H9 (cell line): ENCODE measurements around the gene SETBP1. TPM values are rescaled to one million over a fixed set of nuclear protein-coding genes. Genes with fewer than 3 reads are reported as not detected.

Experiments used
- DNase-seq: peaks from one replicate; pipeline ENCODE4 v3.0.0-alpha.2; 2017
- H2AFZ ChIP-seq: one replicate; pipeline ENCODE4 v1.6.1; 2013; ENCODE audit warnings: mild to moderate bottlenecking, low read length, control low read depth, moderate library complexity
- H2AK5ac ChIP-seq: 2 replicates; pipeline ENCODE4 v1.6.1; 2013; ENCODE audit warnings: low read length, control low read depth, mixed read lengths; ENCODE audit not compliant: insufficient read length
- H2BK120ac ChIP-seq: one replicate; pipeline ENCODE4 v1.6.1; 2013; ENCODE audit warnings: low read depth, mild to moderate bottlenecking, low read length, control low read depth, inconsistent platforms; ENCODE audit not compliant: poor library complexity, severe bottlenecking
- H2BK12ac ChIP-seq: 2 replicates; pipeline ENCODE4 v1.6.1; 2013; ENCODE audit warnings: low read length, control low read depth, mixed read lengths, low read depth; ENCODE audit not compliant: insufficient read length
- H2BK15ac ChIP-seq: 2 replicates; pipeline ENCODE4 v1.6.1; 2013; ENCODE audit warnings: low read depth, low read length, control low read depth
- H2BK20ac ChIP-seq: one replicate; pipeline ENCODE4 v1.6.1; 2013; ENCODE audit warnings: low read depth, mild to moderate bottlenecking, low read length, control low read depth, inconsistent platforms; ENCODE audit not compliant: poor library complexity, severe bottlenecking
- H2BK5ac ChIP-seq: 2 replicates; pipeline ENCODE4 v1.6.1; 2013; ENCODE audit warnings: low read length, control low read depth, mixed read lengths; ENCODE audit not compliant: insufficient read length
- H3K14ac ChIP-seq: 2 replicates; pipeline ENCODE4 v1.6.1; 2013; ENCODE audit warnings: low read length, control low read depth; ENCODE audit not compliant: insufficient read depth
- H3K18ac ChIP-seq: 2 replicates; pipeline ENCODE4 v1.6.1; 2013; ENCODE audit warnings: low read depth, mild to moderate bottlenecking, mixed read lengths, low read length, control low read depth; ENCODE audit not compliant: insufficient read length
- H3K23ac ChIP-seq: 2 replicates; pipeline ENCODE4 v1.6.1; 2013; ENCODE audit warnings: low read length, control low read depth, mixed read lengths, low read depth; ENCODE audit not compliant: insufficient read length
- H3K23me2 ChIP-seq: 2 replicates; pipeline ENCODE4 v1.6.1; 2013; ENCODE audit warnings: low read depth, mild to moderate bottlenecking, mixed read lengths, low read length, control low read depth; ENCODE audit not compliant: insufficient read length, poor library complexity, severe bottlenecking
- H3K27ac ChIP-seq: 2 replicates; pipeline ENCODE4 v1.5.1; 2013; ENCODE audit warnings: low read length, control low read depth, mixed read lengths, low read depth; ENCODE audit not compliant: insufficient read length
- H3K27me3 ChIP-seq: 2 replicates; pipeline ENCODE4 v1.6.1; 2013; ENCODE audit warnings: low read length, control low read depth, inconsistent platforms; ENCODE audit not compliant: insufficient read depth
- H3K4ac ChIP-seq: 2 replicates; pipeline ENCODE4 v1.6.1; 2013; ENCODE audit warnings: low read depth, mild to moderate bottlenecking, control low read depth, inconsistent platforms, low read length, moderate library complexity
- H3K4me1 ChIP-seq: 2 replicates; pipeline ENCODE4 v1.6.1; 2013; ENCODE audit warnings: low read length, control low read depth, inconsistent platforms; ENCODE audit not compliant: insufficient read depth
- H3K4me2 ChIP-seq: 2 replicates; pipeline ENCODE4 v1.6.1; 2013; ENCODE audit warnings: low read length, control low read depth, mixed read lengths; ENCODE audit not compliant: insufficient read length, insufficient read depth
- H3K56ac ChIP-seq: 2 replicates; pipeline ENCODE4 v1.6.1; 2013; ENCODE audit warnings: low read depth, mild to moderate bottlenecking, mixed read lengths, low read length, control low read depth; ENCODE audit not compliant: insufficient read length
- H3K79me1 ChIP-seq: 2 replicates; pipeline ENCODE4 v1.6.1; 2013; ENCODE audit warnings: low read depth, mild to moderate bottlenecking, moderate library complexity, low read length, control low read depth, inconsistent platforms; ENCODE audit not compliant: insufficient read depth, poor library complexity, severe bottlenecking
- H3K79me2 ChIP-seq: 2 replicates; pipeline ENCODE4 v1.6.1; 2013; ENCODE audit warnings: low read length, control low read depth, inconsistent platforms; ENCODE audit not compliant: insufficient read depth
- H3K9ac ChIP-seq: 2 replicates; pipeline ENCODE4 v1.6.1; 2013; ENCODE audit warnings: low read length, control low read depth, mixed read lengths; ENCODE audit not compliant: insufficient read length; ENCODE audit errors: extremely low read depth
- H3K9me3 ChIP-seq: one replicate; pipeline ENCODE4 v1.6.1; 2013; ENCODE audit warnings: low read depth, low read length, inconsistent platforms; ENCODE audit not compliant: control insufficient read depth
- H3T11ph ChIP-seq: one replicate; pipeline ENCODE4 v1.6.1; 2013; ENCODE audit warnings: mild to moderate bottlenecking, low read length, control low read depth, inconsistent platforms
- H4K20me1 ChIP-seq: one replicate; pipeline ENCODE4 v1.6.1; 2013; ENCODE audit not compliant: control insufficient read depth, insufficient read length, insufficient read depth
- H4K5ac ChIP-seq: 2 replicates; pipeline ENCODE4 v1.6.1; 2013; ENCODE audit warnings: low read depth, mild to moderate bottlenecking, mixed read lengths, low read length, control low read depth; ENCODE audit not compliant: insufficient read length
- H4K8ac ChIP-seq: replicated peaks from 2 replicates; pipeline ENCODE4 v1.6.1; 2013; ENCODE audit warnings: low read length, control low read depth, mixed read lengths, low read depth; ENCODE audit not compliant: insufficient read length
- H4K91ac ChIP-seq: 2 replicates; pipeline ENCODE4 v1.6.1; 2013; ENCODE audit warnings: low read depth, mild to moderate bottlenecking, moderate library complexity, mixed read lengths, low read length, control low read depth; ENCODE audit not compliant: insufficient read length
- H3K27ac Mint-ChIP-seq, 3 experiments: 2 replicates in 2 of 3; 3 replicates in 1 of 3; pipeline ENCODE4 v1.8.0; 2020 to 2021; ENCODE audit warnings: mixed read lengths in 3 of 3, mild to moderate bottlenecking in 1 of 3, moderate library complexity in 1 of 3
- H3K27me3 Mint-ChIP-seq: 2 replicates; pipeline ENCODE4 v1.8.0; 2021; ENCODE audit warnings: low read depth, mild to moderate bottlenecking, moderate library complexity, mixed read lengths
- H3K36me3 Mint-ChIP-seq, 3 experiments: 2 replicates in 2 of 3; 3 replicates in 1 of 3; pipeline ENCODE4 v1.8.0; 2020 to 2021; ENCODE audit warnings: low read depth in 3 of 3, mixed read lengths in 3 of 3; ENCODE audit not compliant: insufficient read depth in 1 of 3
- H3K4me1 Mint-ChIP-seq, 2 experiments: 2 replicates each; pipeline ENCODE4 v1.8.0; 2020; ENCODE audit warnings: mixed read lengths in 2 of 2
- H3K4me3 Mint-ChIP-seq, 2 experiments: 2 replicates in 1 of 2; 3 replicates in 1 of 2; pipeline ENCODE4 v1.8.0; 2020 to 2021; ENCODE audit warnings: mild to moderate bottlenecking in 2 of 2, mixed read lengths in 2 of 2, moderate library complexity in 1 of 2
- H3K9me3 Mint-ChIP-seq, 2 experiments: 2 replicates in 1 of 2; 3 replicates in 1 of 2; pipeline ENCODE4 v1.8.0; 2020; ENCODE audit warnings: mild to moderate bottlenecking in 2 of 2, mixed read lengths in 2 of 2, moderate library complexity in 1 of 2
- CTCF ChIP-seq: fragments of 200-600 bp; sonication (generic); conservative IDR thresholded peaks from 3 replicates; pipeline ENCODE4 v1.8.0; 2021; ENCODE audit warnings: antibody characterized with exemption, mild to moderate bottlenecking
- WGBS: extraction: QIAGEN DNeasy Blood & Tissue Kit; methylation state at CpG from one replicate; pipeline ENCODE4 v1.1.7; 2013; ENCODE audit warnings: missing lambda C conversion rate, low lambda C conversion rate, mixed read lengths; ENCODE audit not compliant: insufficient read length; ENCODE audit errors: extremely low coverage; 5-methylcytosine and 5-hydroxymethylcytosine counted together
- total RNA-seq: library from RNA; stranded (reverse); gene quantifications from 2 replicates; pipeline ENCODE4 v1.2.1, GENCODE V29; 2021

The SETBP1 gene
- total RNA-seq, 1 experiment from 2014 or later = 4.6 TPM

- no peaks in the 10 kb centered on the region for H4K20me1 ChIP-seq
- no peak overlapping the region for H3K4ac ChIP-seq
- no peaks in the 10 kb centered on the region for H3K9me3 ChIP-seq
- H3K27me3 Mint-ChIP-seq = no peaks in the 10 kb centered on the region; the same call in 1 of the 2 replicates
- H3K9me3 Mint-ChIP-seq = peaks cover 3 to 5% of the 10 kb centered on the region in 2 experiments; a peak in 4 of 5 replicates
- H2AFZ ChIP-seq = no peak overlapping the region
- H3K23ac ChIP-seq = no peak overlapping the region
- no peak overlapping the region for H2BK20ac ChIP-seq
- peaks cover 20 to 22% of the 10 kb centered on the region in 2 experiments for H3K4me1 Mint-ChIP-seq
- no peaks in the 10 kb centered on the region for H3K23me2 ChIP-seq
- no peak overlapping the region for H4K5ac ChIP-seq
- no peak overlapping the region for H3T11ph ChIP-seq
- peaks cover 6% of the 10 kb centered on the region; the same call in 1 of the 2 replicates for H3K4me1 ChIP-seq
- no peaks in the 10 kb centered on the region for H3K79me2 ChIP-seq
- H2BK12ac ChIP-seq = no peak overlapping the region
- no peak overlapping the region for H3K14ac ChIP-seq
- no peaks in the 10 kb centered on the region for H3K79me1 ChIP-seq
- no peak overlapping the region for H3K4me2 ChIP-seq
- DNase-seq = no peak
- no CpG with 5 or more reads among the region's 4 CpGs for WGBS
- H3K18ac ChIP-seq = no peak overlapping the region
- H2BK120ac ChIP-seq = no peak overlapping the region
- H3K56ac ChIP-seq = no peak overlapping the region
- H2BK5ac ChIP-seq = no peak overlapping the region
- H3K27ac ChIP-seq = no peak overlapping the region
- no peak overlapping the region for H2BK15ac ChIP-seq
- TF ChIP-seq CTCF = no peak
- H3K9ac ChIP-seq = no peak overlapping the region
- H4K8ac ChIP-seq = no peak overlapping the region
- H2AK5ac ChIP-seq = no peak overlapping the region
- H3K27me3 ChIP-seq = no peaks in the 10 kb centered on the region
- H4K91ac ChIP-seq = no peak overlapping the region
- H3K4me3 Mint-ChIP-seq = no peak overlapping the region
- peaks cover 5 to 12% (median 7%) of the 10 kb centered on the region in 3 experiments for H3K36me3 Mint-ChIP-seq
- H3K27ac Mint-ChIP-seq = no peak overlapping the region
These were observed 118.8 kb downstream of the SETBP1 start for GRCh38 chr18:44799382-44799906.
